Panc1 (cell line): ENCODE data around the gene PLK5. TPM values are rescaled to one million over a fixed set of nuclear protein-coding genes. Genes with fewer than 3 reads are reported as not detected.
A peak's percentile ranks its signal among the peaks of the same experiment; 100 is the strongest.

Experiments used
- ATAC-seq: fragments of 200-7000 bp; cut with Tn5 transposase; 2 replicates; pipeline ENCODE4 v1.9.1; 2020; ENCODE audit warnings: mild to moderate bottlenecking, moderate library complexity
- BruUV-seq: library from RNA; stranded (reverse); fragments of 400-500 nt; replicated peaks from 2 replicates; lab custom pipeline; 2021; lab: Mats Ljungman, UMichigan
- CTCF ChIA-PET: fragments of 300-600 bp; sonication (Branson Sonifier 250); formaldehyde crosslinking; loops from one replicate; lab custom pipeline; 2022; ENCODE audit warnings: antibody characterized with exemption; lab: Charles Lee
- POLR2A ChIA-PET: fragments of 300-600 bp; sonication (Branson Sonifier 250); formaldehyde crosslinking; loops from one replicate; lab custom pipeline; 2022; ENCODE audit warnings: antibody characterized with exemption; lab: Charles Lee
- DNase-seq: peaks from one replicate; pipeline ENCODE4 v3.0.0-alpha.2; 2010; ENCODE audit warnings: low read depth, low spot score
- H3K27ac ChIP-seq: 2 replicates; pipeline ENCODE4 v1.5.1; 2011; ENCODE audit warnings: mild to moderate bottlenecking, low read length, inconsistent platforms
- H3K27me3 ChIP-seq: fragments of 200-500 bp; sonication (Bioruptor generic); 2 replicates; pipeline ENCODE4 v1.6.0; 2014; ENCODE audit warnings: low read length, inconsistent platforms; ENCODE audit not compliant: control insufficient read depth, insufficient read depth
- H3K36me3 ChIP-seq: fragments of 200-500 bp; sonication (Bioruptor generic); 2 replicates; pipeline ENCODE4 v1.5.1; 2014; ENCODE audit warnings: inconsistent platforms, mild to moderate bottlenecking, low read length, moderate library complexity; ENCODE audit not compliant: control insufficient read depth, insufficient read depth
- H3K4me1 ChIP-seq: 2 replicates; pipeline ENCODE4 v1.5.1; 2011; ENCODE audit warnings: inconsistent platforms, mild to moderate bottlenecking, low read length, moderate library complexity; ENCODE audit not compliant: control insufficient read depth, insufficient read depth
- H3K4me3 ChIP-seq, 2 experiments: 2 replicates each; pipeline ENCODE4 v1.5.1; 2011 to 2012; ENCODE audit warnings: low read depth in 2 of 2, low read length in 2 of 2, mild to moderate bottlenecking in 2 of 2, inconsistent platforms in 1 of 2, moderate library complexity in 1 of 2
- H3K9me3 ChIP-seq: fragments of 200-500 bp; sonication (Bioruptor generic); 2 replicates; pipeline ENCODE4 v1.5.1; 2014; ENCODE audit warnings: low read depth, mild to moderate bottlenecking, inconsistent platforms, low read length, moderate library complexity; ENCODE audit not compliant: control insufficient read depth, insufficient read depth
- POLR2AphosphoS5 ChIP-seq: IDR thresholded peaks from 2 replicates; pipeline ENCODE4 v1.6.1; 2012; ENCODE audit warnings: mild to moderate bottlenecking, low read depth, low read length, moderate library complexity
- REST ChIP-seq, 2 experiments: IDR thresholded peaks; 2 replicates each; pipeline ENCODE4 v1.6.1; 2011 to 2012; ENCODE audit warnings: low read depth in 2 of 2, control low read depth in 1 of 2, low read length in 1 of 2, mild to moderate bottlenecking in 1 of 2, moderate library complexity in 1 of 2; ENCODE audit not compliant: insufficient read depth in 1 of 2
- SIN3A ChIP-seq: IDR thresholded peaks from 2 replicates; pipeline ENCODE4 v1.6.1; 2012; ENCODE audit warnings: low read depth, mild to moderate bottlenecking, low read length, moderate library complexity, borderline replicate concordance; ENCODE audit not compliant: insufficient read depth
- TCF7L2 ChIP-seq: IDR thresholded peaks from 2 replicates; pipeline ENCODE4 v1.6.1; 2011; ENCODE audit warnings: mild to moderate bottlenecking, low read depth, low read length, inconsistent platforms
- in situ Hi-C: cut with HindIII; loops from 2 replicates; pipeline ENCODE4 v1.10.0; 2016; ENCODE audit warnings: low sequenced_read_pairs, low pct_unique_long_range_greater_than_20kb
- intact Hi-C: fragments of 100-400 bp; cut with micrococcal nuclease; formaldehyde crosslinking; loops from one replicate; pipeline ENCODE4 v1.10.0; 2022; ENCODE audit not compliant: unreplicated experiment
- total RNA-seq: library from RNA; stranded (reverse); gene quantifications from one replicate; pipeline ENCODE4 v1.2.1, GENCODE V29; 2021; ENCODE audit not compliant: unreplicated experiment
- TF ChIP-seq, protein P1 (sequence below): fragments of 450-650 bp; IDR thresholded peaks from 2 replicates; pipeline ENCODE4 v1.5.1; 2017; ENCODE audit warnings: mild to moderate bottlenecking

The PLK5 gene
- total RNA-seq, 1 experiment from 2014 or later: not detected

GRCh38 chr19:1491114-1491848, 32.6 kb upstream of the PLK5 start, which contains the start of gene REEP6:
Gene REEP6 (plus strand): TSS chr19:1491181. CDS start chr19:1491270, 89 bp downstream.
- Histone ChIP-seq H3K36me3 (no peaks in the 10 kb centered on the region; the same call in 1 of the 2 replicates), H3K9me3 (no peaks in the 10 kb centered on the region), H3K4me1 (no peaks in the 10 kb centered on the region; the same call in 1 of the 2 replicates), H3K4me3 (peak within 1 kb of the TSS; percentile 55 to 65), H3K27ac (peak within 1 kb of the TSS; percentile 79), H3K27me3 (no peaks in the 10 kb centered on the region)
- ChIA-PET POLR2A (interaction anchor here (0.6 to 0.7 kb wide), 2 partner anchors 13 to 500 kb away, joined by 8 to 19 read pairs; no protein-coding TSS in a partner anchor), CTCF (interaction anchor here (0.6 kb wide), 1 partner anchor 465 kb away, joined by 8 read pairs; no protein-coding TSS in a partner anchor)
- in situ Hi-C loops: no loop called here
- DNase-seq: no peak
- BruUV-seq: no TSS peak
- peak; percentile 15 for ATAC-seq
- intact Hi-C loops: no loop called here
- TF ChIP-seq, protein P1, sequence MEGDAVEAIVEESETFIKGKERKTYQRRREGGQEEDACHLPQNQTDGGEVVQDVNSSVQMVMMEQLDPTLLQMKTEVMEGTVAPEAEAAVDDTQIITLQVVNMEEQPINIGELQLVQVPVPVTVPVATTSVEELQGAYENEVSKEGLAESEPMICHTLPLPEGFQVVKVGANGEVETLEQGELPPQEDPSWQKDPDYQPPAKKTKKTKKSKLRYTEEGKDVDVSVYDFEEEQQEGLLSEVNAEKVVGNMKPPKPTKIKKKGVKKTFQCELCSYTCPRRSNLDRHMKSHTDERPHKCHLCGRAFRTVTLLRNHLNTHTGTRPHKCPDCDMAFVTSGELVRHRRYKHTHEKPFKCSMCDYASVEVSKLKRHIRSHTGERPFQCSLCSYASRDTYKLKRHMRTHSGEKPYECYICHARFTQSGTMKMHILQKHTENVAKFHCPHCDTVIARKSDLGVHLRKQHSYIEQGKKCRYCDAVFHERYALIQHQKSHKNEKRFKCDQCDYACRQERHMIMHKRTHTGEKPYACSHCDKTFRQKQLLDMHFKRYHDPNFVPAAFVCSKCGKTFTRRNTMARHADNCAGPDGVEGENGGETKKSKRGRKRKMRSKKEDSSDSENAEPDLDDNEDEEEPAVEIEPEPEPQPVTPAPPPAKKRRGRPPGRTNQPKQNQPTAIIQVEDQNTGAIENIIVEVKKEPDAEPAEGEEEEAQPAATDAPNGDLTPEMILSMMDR: no peak
- no peak for TF ChIP-seq POLR2AphosphoS5
- TF ChIP-seq TCF7L2: no peak
- TF ChIP-seq SIN3A: no peak
- no peak for TF ChIP-seq REST (IDR thresholded peaks at IDR 0.05; ENCODE audit: insufficient read depth in 1 of 2, low read depth in 2 of 2, low read length in 1 of 2)

- no peak for ATAC-seq
These were observed 32.1 kb upstream of the PLK5 start for GRCh38 chr19:1491849-1492170.

More at GRCh38 chr19:1491849-1492170, 32.1 kb upstream of the PLK5 start:
- Histone ChIP-seq H3K9me3 (no peaks in the 10 kb centered on the region), H3K4me3 (peak overlapping the region; percentile 52 to 61), H3K27me3 (no peaks in the 10 kb centered on the region), H3K36me3 (no peaks in the 10 kb centered on the region; the same call in 1 of the 2 replicates), H3K4me1 (no peaks in the 10 kb centered on the region; the same call in 1 of the 2 replicates), H3K27ac (no peak overlapping the region)
- in situ Hi-C loops: no loop called here
- ChIA-PET CTCF (no interaction called here), POLR2A (no interaction called here)
- TF ChIP-seq POLR2AphosphoS5: no peak
- TF ChIP-seq REST (IDR thresholded peaks at IDR 0.05; ENCODE audit: insufficient read depth in 1 of 2, low read depth in 2 of 2, low read length in 1 of 2): no peak
- TF ChIP-seq, protein P1: no peak
- TF ChIP-seq TCF7L2: no peak
- no peak for TF ChIP-seq SIN3A
- intact Hi-C loops: no loop called here
- BruUV-seq: no TSS peak
- DNase-seq: no peak
